Body of pancreas (tissue), 4 donors: ENCODE measurements around the gene ZNF653.

Experiments
- POLR2A ChIP-seq, 3 donors: fragments of 450-650 bp; IDR thresholded peaks; one replicate each; pipeline ENCODE4 v1.6.1; 2016; ENCODE audit warnings: antibody characterized with exemption in 3 of 3, mild to moderate bottlenecking in 2 of 3
- TF ChIP-seq, protein P1 (sequence below), 7 experiments: fragments of 450-650 bp in 4 of 7; fragments of 200-600 bp in 3 of 7; sonication (generic) in 3 of 7; IDR thresholded peaks; one replicate each; pipeline ENCODE4 v1.5.1; 2016 to 2019; ENCODE audit warnings: antibody characterized with exemption in 7 of 7

GRCh38 chr19:11475861-11476260, 29.8 kb downstream of the ZNF653 start:
- TF ChIP-seq POLR2A (IDR thresholded peaks at IDR 0.05), result no peak
- TF ChIP-seq, protein P1, sequence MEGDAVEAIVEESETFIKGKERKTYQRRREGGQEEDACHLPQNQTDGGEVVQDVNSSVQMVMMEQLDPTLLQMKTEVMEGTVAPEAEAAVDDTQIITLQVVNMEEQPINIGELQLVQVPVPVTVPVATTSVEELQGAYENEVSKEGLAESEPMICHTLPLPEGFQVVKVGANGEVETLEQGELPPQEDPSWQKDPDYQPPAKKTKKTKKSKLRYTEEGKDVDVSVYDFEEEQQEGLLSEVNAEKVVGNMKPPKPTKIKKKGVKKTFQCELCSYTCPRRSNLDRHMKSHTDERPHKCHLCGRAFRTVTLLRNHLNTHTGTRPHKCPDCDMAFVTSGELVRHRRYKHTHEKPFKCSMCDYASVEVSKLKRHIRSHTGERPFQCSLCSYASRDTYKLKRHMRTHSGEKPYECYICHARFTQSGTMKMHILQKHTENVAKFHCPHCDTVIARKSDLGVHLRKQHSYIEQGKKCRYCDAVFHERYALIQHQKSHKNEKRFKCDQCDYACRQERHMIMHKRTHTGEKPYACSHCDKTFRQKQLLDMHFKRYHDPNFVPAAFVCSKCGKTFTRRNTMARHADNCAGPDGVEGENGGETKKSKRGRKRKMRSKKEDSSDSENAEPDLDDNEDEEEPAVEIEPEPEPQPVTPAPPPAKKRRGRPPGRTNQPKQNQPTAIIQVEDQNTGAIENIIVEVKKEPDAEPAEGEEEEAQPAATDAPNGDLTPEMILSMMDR (IDR thresholded peaks at IDR 0.05), result no peak
